ENCODE data around the gene CREB5.

CREB5 gene

DNA sequence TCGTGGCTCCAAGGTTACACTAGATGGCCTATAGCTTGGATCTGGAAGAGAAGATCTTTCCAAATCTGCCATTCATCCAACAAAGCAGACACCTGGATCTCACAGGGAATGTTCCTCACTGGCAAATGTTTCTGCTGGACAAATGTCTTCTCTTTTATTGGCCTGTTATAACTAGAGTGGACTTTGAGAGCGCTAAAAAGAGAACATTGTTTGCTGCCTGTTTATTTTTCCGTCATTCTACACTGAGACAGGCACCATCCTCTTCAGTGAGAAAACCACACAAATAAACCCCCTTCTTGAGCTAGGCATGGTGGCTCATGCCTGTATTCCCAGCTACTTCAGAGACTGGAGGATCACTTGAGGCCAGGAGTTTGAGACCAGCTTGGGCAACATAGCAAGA is 206.9 kb downstream of the CREB5 start:
- no peak for DNase-seq

DNA sequence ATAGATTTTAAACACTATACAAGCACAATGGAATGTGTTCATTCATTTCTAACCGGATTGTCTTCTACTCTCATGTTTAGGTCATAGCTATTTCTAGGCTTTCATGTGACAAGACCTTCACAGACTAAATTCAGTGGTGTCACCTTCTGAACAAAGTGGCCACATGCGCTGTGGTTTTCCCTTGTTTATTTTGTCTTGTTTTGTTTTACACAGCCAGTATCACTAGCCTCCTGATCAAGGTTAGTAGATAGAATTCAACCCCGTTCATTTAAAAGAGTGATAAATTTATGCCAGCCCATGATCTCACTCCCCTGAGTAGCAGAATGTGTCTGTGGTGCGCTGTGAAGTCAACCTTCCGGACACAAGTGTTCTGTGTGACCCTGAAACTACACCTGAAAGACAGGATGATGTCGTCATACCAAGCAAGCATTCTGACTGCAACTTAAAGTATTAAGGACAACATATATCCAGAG is 209.1 kb downstream of the CREB5 start:
- DNase-seq: no peak

DNA sequence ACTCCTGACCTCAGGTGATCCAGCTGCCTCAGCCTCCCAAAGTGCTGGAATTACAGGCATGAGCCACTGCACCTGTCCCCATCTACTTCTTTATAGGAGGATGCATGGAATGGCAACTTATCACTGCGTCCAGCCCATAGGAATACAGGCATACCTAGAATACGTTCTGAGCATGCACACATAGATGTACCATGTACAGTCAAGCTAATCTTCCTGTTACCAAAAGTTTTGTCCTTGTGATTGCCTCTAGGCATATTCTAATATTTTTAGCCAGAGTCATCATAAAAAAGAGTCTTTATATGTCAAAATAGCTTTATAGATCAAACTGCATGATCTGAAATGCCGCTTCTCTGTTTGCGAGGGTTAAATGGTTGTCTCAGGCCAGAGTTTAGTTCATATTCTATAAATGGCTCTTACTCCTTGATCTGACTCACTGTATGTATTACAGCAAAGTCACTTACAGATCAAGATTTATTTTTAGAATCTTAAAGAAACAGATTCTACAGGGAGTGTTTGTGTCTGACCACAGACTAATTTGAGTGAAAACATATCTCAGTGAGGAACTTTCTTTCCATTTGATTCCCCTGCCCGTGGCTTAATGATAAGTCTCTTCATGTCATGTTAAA is 210.9 kb downstream of the CREB5 start:
- no peak for DNase-seq

DNA sequence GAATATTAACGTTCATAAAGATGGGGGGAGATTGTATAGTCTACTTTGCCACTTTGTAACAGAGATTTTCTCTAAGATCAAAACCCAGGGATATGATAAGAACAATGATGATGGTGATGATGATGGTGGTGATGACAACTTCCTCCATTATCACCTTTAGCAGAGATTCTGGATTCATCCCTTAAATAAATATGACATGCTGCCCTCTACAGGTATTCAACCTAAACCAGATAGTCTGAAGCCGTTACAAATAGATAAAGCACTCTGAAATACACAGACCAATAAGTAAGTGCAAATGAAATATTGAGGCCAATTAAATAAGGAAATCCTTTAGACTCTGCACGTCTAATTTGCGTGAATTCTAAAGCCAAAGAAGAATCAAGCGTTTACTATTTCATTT is 211.5 kb downstream of the CREB5 start:
- DNase-seq: peak; percentile 7

DNA sequence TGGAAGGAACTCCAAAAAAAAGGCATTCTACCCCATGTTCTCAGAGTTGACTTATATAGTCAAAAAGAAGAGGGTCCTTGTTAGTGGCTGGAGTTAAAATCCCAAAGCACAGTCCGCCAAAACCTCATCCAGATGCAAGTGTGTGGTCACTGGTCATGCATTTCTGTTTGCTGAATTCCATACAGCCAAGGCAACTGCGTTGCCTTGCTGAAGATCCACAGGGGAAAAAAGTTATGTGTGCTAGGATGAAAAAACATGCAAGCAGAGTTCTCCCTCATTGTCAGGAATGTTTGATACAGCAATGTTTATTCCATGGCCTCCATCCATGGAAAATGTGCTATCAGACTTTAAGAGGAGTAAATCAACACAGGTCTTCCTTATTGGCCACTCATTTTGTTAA is 213.1 kb downstream of the CREB5 start:
- no peak for DNase-seq

DNA sequence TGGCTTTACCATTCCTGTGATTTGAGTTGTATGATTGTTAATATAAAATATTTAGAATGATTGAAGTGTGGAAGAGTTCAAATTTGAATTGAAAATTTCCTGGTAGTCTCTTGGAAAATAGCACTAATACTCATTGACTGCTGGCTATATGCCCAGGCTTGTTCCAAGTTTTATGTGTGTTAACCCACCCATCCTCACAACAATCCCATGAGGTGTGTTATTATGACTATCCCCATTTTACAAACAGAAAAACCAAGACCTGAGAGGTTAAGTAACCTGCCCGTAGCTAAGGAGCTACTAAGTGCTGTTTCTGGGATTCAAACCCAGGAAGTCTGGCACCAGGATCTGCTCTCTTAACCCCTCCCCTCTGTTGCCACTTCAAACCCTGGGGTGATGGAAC is 213.9 kb downstream of the CREB5 start:
- DNase-seq: no peak

DNA sequence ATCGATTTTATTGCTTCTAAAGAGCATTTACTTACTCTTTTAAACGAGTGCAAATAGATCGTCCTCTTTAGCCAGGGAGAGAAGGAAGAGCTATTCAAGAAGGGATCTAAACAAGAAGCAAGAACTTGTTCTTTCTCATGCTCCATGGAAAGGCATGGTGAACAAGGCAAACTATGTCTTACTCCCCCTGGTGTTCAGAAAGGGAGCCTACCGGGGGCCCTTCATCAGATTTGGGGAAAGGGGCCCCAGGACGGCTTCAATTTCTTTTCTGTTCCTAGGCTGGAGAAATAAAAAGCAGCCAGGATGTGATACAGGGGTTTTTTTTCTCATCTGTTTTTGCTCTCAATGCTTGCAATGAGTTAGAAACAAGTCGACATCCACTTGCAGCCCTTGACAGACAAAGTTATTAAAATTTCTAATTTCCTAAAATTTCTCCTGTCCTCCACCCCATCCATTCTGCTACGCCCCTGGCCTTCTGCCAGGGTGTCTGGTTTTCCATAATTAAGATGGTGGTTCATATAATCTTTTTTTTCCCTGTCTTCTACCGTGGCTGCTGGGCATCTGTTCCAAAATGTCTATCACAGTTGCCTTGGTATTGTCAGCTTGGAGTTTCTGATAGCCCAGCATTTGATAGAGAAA is 214.4 kb downstream of the CREB5 start:
- DNase-seq: peak; percentile 38

DNA sequence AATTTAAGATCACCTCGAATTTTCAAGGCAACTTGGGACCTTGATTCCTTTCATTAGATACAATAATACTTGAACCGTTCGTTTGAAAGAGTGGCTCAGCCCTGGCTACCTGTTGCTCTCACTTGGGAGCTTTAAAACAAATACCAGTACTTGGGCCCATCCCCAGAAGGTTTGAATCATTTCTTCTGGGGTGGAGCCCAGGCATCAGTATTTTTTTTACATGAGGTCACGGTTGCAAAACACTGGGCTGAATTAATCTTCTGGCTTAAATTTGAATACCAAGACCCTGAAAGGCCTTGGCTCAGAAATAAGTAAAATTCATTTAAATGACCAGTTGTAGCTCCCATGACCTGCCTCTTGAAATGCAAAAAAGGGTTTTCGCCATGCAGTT is 214.9 kb downstream of the CREB5 start:
- DNase-seq: no peak

DNA sequence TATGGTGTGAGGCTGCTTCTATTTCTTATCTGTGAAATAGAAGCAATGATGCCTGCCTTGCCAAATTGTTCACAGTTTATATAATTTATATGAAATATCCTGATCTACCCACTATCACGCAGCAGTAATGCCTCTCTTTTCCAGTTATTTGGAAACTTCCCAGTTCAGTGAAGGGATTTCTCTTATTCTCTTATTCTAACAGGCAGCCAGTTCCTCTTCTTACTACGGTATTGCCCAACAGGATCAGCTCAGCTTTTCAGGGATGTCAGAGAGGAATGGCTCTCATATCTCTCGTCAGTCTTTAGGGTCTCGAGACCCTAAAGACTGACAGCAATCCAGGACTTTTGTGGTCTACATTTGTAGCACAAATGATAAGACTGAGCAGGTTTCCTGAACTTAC is 215.6 kb downstream of the CREB5 start:
- DNase-seq: no peak

DNA sequence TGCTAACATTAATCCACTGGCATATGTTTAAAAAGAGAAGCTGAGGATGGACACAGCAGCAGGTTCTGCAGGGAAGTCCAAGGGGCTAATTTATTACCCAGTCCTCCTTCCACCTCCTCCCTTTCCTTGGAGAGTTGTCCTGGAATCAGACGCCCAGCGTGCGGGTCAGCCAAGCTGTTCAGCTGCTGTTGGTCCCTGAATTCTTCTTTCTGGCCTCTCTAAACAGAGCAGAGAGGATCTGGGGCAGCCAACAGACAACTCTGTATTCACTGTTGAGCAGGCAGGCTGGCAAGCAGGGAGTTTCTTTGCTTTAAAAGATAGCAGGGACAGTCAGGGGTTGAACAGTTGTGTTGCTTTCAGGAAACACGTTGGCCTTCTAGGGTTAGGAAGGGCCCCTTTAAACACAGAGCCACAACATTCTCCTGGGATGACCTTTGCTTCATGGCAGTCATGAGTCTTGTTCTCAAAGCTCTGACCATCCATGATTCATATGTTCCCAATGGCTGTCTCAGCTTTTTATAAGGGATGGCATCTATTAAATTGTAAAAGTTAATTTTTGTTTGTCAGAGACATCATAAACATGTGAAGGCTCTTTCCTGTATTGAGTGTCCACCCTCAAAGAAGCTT is 217.0 kb downstream of the CREB5 start:
- DNase-seq: no peak

DNA sequence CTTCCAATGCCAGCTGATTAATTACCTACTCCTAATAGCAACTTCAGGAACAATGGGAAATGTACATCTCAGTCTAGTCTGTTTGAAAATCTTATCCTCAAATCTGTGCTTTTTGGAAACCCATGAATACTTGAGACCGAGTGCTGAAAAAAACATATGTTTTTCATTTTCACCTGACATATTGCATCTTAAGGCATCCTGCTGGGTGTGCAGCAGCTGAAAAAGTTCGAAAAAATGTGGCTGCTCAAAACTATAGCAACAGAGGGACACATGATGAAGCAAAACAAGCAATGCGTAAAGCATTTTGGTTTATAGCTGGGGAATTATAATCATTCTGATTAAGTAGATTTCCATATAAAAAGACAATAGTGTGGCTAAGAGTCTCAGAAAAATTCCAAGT is 218.0 kb downstream of the CREB5 start:
- DNase-seq: no peak

DNA sequence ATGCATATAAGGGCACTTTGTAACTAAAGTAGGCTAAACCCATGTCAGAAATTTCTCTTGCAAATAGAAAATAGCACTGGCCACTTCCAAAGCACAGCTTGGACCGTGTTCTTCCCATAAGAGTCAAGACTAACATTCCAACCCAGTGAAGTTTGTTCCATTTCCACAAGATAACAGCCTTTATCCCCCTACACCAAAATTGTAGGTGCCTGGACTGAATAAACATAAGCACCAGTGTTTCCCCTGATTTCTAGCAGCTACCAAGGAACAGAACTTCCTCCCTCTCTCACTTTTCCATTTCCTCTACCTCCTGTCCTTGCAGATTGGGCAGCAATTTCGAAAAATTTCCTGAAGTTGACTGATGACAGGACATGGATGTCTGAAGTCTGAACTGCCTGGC is 219.7 kb downstream of the CREB5 start:
- DNase-seq: no peak

DNA sequence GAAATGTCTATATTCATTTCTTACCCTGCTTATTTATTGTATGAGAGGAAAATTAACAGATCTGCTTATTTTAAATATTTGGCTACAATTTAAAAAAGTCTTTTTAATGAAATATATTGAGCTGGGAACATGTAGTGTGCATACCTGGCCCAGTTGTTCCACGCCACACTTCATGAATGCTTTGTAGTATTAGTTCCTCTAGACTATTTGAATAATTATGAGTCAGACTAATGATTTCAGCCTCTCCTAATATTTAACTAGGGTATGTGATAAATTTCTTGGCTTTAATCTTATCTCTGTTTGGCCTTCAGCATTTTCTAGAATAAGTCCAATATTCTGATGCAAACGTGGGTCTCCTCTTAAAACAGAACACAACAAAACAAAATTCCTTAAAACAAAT is 226.6 kb downstream of the CREB5 start:
- DNase-seq: no peak

DNA sequence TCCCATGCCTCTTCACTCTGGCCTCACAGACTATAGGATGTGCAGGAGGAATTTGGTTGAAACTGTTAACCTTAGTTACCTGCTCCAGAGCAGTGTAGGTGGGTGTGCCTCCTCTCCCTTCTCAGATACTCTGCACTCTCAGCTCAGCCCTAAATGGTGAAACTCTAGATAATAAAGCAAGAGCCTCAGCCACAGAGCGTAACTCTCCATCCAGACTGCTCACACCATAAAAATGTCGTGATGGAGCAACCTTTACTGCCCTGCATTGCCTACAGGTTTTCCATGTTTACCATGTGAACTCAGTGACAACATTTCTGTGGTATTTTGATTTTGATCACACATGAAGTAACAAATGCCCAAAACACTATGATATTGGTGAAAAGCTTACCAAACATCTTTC is 227.7 kb downstream of the CREB5 start:
- no peak for DNase-seq

DNA sequence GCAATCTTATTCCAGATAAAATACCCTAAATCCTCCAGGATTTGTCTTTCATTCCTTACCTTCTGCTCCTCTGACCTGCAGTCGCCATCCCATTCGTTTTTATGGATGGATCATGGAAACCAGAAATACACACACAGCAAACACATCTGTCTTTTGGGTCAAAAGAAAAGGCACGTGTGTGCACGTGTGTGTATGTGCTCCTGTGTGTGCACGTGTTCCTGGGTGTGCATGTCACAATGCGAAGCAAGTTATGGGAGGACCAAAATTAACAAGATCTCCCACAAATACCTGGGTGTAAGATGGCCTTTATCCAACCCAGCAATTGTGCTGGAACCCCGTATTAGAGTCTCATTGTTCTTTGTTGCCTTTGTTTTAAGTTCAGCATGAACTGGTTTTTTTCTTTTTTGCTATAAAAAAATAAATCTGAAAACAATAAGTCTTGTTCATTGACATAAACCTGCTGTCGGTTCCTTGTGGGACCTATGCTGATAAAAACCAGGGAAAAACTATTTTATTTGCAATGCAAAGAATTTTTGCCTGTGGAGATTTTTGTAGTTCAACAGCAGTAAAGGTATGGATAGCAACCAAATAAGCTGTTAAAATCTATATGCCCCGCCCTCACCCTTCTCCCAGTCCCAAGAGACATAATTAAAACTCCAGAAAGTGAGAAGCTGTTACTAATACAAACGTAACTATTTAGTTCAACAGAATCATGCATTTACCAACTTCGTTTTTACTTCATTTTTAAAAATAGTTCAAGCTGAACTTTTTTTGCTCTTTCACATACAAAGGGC is 229.6 kb downstream of the CREB5 start:
- no peak for DNase-seq

DNA sequence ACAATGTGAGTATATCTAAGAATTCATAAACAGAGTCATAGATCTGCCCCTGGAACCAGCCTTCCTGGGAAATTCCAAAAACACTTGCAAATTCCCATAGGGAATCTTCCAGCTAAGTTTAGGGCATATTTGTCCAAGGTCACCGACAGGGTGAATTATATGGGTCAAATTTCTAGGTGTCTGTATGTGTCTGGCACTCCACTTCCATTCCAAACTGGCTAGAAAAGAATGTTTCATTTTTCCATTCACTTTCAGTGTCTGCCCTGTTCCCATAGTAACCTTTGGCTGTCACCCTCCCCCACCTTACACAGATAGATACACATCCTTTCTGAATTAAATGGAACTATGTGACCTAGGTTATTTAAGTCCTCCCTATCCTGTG is 230.9 kb downstream of the CREB5 start:
- no peak for DNase-seq

DNA sequence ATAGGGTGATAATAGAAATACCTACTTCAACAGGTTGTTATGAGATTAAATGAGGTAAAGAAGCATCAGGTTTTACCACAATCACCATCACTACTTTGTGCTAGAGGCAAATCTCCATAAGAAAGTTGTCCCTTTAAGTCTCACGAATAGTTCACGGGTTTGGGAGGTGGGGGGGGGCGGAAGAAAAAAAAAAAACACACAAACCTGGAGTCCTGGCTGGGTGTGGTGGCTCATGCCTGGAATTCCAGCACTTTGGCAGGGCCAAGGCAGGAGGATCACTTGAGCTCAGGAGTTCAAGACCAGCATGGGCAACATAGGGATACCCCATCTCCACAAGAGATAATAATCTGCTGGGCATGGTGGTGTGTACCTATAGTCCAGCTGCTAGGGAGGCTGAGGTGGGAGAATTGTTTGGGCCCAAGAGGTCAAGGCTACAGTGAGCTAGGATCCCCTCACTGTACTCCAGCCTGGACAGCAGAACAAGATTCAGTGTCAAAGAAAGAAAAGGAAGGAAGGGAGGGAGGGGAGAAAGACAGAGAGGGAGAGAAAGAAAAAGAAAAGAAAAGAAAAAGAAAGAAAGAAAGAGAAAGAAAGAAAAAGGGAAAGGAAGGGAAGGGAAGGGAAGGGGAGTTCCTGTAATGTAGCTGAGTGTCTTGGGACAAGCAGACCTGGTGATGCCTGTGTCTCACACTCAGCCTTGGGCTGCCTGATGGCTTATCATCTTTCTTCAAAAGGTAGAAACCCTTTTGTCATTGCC is 231.4 kb downstream of the CREB5 start:
- no peak for DNase-seq

DNA sequence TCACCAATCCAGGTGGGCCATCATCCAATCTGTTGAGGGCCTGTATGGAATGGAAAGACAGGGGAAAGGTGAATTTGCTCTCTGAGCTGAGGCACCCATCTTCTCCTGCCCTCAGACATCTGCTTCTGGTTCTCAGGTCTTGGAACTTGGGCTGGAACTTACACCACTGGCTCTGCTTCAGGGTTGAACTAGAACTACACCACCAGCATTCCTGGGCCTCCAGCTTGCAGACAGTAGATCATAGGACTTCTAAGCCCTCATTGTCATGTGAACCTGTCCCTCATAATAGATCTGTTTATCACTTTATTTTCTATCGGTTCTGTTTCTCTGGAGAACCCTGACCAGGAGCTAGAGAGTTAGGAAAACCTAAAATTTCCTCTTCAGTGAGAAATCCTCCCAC is 233.5 kb downstream of the CREB5 start:
- no peak for DNase-seq

DNA sequence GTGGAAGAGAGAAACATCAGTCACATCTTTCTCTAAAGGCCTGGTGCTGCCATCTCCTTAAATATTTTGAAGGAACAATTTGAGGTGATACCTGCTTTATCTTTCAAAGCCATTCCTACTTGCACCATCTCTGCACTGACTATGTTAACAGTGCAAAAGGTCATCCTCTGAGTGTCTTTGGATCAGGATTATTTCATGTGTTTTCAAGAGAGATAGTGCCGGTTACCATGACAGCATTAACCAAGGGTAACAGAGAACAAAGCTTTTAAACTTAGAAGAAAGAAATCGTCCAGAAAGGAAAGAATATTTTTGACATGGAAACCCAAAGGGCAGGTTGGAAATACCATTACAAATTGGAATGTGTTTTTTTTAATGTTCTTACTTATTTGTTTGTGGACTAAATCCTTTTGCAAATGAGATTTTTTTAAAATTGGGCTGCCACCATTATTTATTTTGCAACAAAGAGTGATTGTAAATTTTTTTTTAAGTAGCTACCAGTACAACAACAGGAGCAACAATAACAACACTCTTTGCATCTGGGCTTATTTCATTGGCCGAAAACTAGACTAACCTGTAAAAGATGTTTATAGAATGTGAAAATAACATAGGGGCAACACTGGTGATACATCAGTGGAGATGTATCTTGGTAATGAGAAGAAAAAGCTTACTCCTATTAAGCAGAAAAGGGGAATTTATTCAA is 234.2 kb downstream of the CREB5 start:
- DNase-seq: no peak

DNA sequence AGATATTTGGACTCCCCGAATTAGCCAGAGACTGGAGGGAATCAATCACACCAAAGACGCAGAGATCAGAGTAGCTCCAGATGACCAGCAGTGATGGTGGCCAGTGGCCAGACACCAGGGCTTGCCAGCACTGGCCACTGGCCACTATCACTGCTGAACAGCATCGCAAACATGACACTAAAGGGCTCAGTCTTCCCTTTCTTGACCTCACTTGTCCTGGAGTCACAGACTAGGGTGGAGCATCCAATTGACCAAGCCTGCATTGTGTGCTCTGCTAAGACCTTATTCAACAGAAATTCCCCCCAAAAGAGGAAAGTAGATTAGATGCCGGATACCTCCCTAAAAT is 234.7 kb downstream of the CREB5 start:
- no peak for DNase-seq

DNA sequence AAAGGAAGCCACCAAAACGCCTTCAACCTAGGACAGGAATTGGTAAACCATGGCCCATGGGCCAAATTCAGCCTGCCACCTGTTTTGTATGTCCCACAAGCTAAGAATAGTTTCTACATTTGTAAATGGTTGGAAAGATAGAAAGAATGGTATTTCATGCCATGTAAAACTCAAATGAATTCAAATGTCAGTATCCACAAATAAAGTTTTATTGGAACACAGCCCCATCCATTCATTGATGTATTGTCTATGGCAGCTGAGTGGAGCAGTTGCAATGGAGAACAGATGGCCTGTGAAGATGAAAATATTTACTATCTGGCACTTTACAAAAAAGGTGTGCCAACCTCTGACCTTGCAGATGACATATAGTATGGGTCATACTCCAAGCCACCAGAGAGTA is 236.9 kb downstream of the CREB5 start:
- DNase-seq: no peak

DNA sequence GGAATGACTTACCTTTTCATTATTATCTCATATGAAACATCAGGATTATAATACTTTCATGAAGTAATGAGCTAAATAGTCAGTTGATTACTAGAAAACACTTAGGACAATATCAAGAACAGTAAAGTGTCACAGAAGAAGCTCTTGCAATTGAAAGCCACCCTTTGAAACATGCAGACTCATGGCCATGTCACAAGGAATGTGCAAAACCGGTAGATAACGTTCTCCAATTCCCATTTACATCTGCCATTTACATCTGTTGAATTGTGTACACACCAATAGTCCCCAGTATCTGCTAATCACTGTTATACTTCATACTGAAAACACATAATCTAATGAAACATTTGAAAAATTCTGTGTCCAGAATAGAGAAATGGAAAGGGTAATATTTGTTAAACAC is 237.5 kb downstream of the CREB5 start:
- no peak for DNase-seq

DNA sequence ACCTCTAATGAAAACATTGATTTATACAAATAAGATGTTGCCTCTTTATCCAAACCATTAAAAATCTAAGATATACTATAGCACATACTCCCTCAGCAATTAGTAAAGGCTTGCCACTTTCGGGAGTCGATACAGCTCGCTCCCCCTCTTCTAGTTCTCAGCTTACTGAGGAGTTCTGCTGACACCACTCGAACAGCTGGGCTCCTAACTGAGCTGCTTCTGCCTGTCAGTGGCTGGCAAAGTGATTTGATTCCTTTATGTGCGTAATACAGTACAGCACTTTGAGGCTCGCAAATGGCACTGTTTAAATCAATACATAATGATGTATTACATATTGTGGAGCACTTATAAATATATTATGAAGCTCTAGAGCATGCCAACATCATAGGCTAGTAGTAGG is 241.8 kb downstream of the CREB5 start:
- DNase-seq: no peak

Data from NCI-H1436 (cell line).